RPMI7951 (cell line): Measurements from ENCODE around the gene SEPTIN12. TPM values are rescaled to one million over a fixed set of nuclear protein-coding genes. Genes with fewer than 3 reads are reported as not detected.

ENCODE experiments used
- DNase-seq: peaks from one replicate; pipeline ENCODE4 v3.0.0-alpha.2; 2012; ENCODE audit warnings: low read depth
- total RNA-seq: library from RNA; depleted of rRNA; stranded (reverse); fragments of >200 nt; shearing (Covaris generic); gene quantifications from 2 replicates; pipeline ENCODE4 v1.2.3, GENCODE V29; 2014; rRNA removed

Gene SEPTIN12
- total RNA-seq = not detected in 2 replicates

GRCh38 chr16:4787627-4788482, at the start of gene SEPTIN12:
TSS of gene SEPTIN12 (minus strand) at chr16:4788345. CDS start at chr16:4787645, 700 bp downstream.
- DNase-seq = no peak

- no peak for DNase-seq
Observed at GRCh38 chr16:4836727-4837126, 48.6 kb upstream of the SEPTIN12 start.

- DNase-seq = no peak
Observed at GRCh38 chr16:4833584-4833983, 45.4 kb upstream of the SEPTIN12 start.

- DNase-seq = no peak
Observed at GRCh38 chr16:4832698-4833343, 44.7 kb upstream of the SEPTIN12 start.

- no peak for DNase-seq
Observed at GRCh38 chr16:4831616-4832015, 43.5 kb upstream of the SEPTIN12 start.

GRCh38 chr16:4830408-4830807, 42.3 kb upstream of the SEPTIN12 start:
- DNase-seq = no peak

- no peak for DNase-seq
Observed at GRCh38 chr16:4828567-4829321, 40.6 kb upstream of the SEPTIN12 start.

GRCh38 chr16:4826980-4827379, 38.8 kb upstream of the SEPTIN12 start:
- DNase-seq = no peak

- DNase-seq = no peak
Observed at GRCh38 chr16:4826526-4826925, 38.4 kb upstream of the SEPTIN12 start.

GRCh38 chr16:4825196-4825595, 37.1 kb upstream of the SEPTIN12 start:
- DNase-seq = no peak

- no peak for DNase-seq
Observed at GRCh38 chr16:4820652-4821051, 32.5 kb upstream of the SEPTIN12 start.

GRCh38 chr16:4814542-4815173, 26.5 kb upstream of the SEPTIN12 start:
- DNase-seq = no peak

- DNase-seq = no peak
Observed at GRCh38 chr16:4814046-4814445, 25.9 kb upstream of the SEPTIN12 start.

- DNase-seq = no peak
Observed at GRCh38 chr16:4813251-4814003, 25.3 kb upstream of the SEPTIN12 start.

- no peak for DNase-seq
Observed at GRCh38 chr16:4811773-4812172, 23.6 kb upstream of the SEPTIN12 start.

GRCh38 chr16:4811242-4811641, 23.1 kb upstream of the SEPTIN12 start:
- no peak for DNase-seq

- DNase-seq = no peak
Observed at GRCh38 chr16:4806280-4806679, 18.1 kb upstream of the SEPTIN12 start.

- no peak for DNase-seq
Observed at GRCh38 chr16:4805231-4805630, 17.1 kb upstream of the SEPTIN12 start.

- DNase-seq = no peak
Observed at GRCh38 chr16:4803898-4804762, 16.0 kb upstream of the SEPTIN12 start.

- DNase-seq = no peak
Observed at GRCh38 chr16:4803401-4803844, 15.3 kb upstream of the SEPTIN12 start.
